ENCODE measurements around the gene AQP4.

AQP4 gene

DNA sequence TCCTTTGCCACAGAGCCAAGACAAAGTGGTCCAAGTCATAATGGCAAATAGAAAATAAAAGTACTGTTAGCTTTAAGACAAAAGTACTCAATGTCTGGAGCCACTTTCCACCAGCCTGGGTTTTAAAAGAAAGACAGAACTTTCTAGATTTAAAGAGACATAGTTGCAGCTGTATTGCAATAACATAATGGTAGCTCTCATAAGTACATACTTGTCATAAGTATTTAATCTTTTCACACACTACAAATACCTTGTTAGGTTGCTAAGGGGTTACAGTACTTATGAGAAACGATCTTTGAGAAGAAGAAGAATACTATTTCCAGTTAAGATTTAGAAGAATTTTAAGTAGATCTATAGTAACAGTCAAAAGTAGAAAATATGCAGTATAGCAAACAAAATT is 28.9 kb upstream of the AQP4 start:
- no peak for DNase-seq
- Mint-ChIP-seq H3K4me1 (no peaks in the 10 kb centered on the region), H3K4me3 (no peak overlapping the region), H3K36me3 (ENCODE audit: low read depth) (no peaks in the 10 kb centered on the region), H3K27ac (no peak overlapping the region), H3K27me3 (ENCODE audit: low read depth, poor library complexity) (peaks cover 7% of the 10 kb centered on the region), H3K9me3 (no peaks in the 10 kb centered on the region)
- TF ChIP-seq, protein P1, sequence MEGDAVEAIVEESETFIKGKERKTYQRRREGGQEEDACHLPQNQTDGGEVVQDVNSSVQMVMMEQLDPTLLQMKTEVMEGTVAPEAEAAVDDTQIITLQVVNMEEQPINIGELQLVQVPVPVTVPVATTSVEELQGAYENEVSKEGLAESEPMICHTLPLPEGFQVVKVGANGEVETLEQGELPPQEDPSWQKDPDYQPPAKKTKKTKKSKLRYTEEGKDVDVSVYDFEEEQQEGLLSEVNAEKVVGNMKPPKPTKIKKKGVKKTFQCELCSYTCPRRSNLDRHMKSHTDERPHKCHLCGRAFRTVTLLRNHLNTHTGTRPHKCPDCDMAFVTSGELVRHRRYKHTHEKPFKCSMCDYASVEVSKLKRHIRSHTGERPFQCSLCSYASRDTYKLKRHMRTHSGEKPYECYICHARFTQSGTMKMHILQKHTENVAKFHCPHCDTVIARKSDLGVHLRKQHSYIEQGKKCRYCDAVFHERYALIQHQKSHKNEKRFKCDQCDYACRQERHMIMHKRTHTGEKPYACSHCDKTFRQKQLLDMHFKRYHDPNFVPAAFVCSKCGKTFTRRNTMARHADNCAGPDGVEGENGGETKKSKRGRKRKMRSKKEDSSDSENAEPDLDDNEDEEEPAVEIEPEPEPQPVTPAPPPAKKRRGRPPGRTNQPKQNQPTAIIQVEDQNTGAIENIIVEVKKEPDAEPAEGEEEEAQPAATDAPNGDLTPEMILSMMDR (IDR thresholded peaks at IDR 0.05), result no peak

DNA sequence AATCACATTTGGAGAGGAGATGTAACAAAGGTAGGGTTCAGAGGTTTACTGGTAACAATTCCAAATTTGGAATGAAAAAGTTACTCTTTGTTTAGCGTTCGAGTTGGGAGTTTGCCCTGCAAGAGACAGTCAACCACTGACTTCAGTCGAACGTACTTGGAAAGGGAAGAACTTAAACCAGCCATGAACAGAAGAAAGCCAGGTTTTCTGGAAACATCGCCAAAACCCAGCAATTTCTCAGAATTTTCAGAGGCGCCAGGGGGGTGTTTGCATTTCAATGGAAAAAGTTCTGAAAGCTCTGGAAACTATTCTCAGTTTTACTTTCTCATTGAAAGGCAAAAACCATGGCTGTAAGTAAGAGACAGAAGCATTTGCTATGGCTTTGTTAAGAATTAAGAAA is 28.5 kb upstream of the AQP4 start:
- TF ChIP-seq, protein P1 (IDR thresholded peaks at IDR 0.05), result no peak
- Mint-ChIP-seq H3K4me3 (no peak overlapping the region), H3K36me3 (ENCODE audit: low read depth) (no peaks in the 10 kb centered on the region), H3K27ac (no peak overlapping the region), H3K4me1 (no peaks in the 10 kb centered on the region), H3K9me3 (no peaks in the 10 kb centered on the region), H3K27me3 (ENCODE audit: low read depth, poor library complexity) (peaks cover 8% of the 10 kb centered on the region)
- no peak for DNase-seq

DNA sequence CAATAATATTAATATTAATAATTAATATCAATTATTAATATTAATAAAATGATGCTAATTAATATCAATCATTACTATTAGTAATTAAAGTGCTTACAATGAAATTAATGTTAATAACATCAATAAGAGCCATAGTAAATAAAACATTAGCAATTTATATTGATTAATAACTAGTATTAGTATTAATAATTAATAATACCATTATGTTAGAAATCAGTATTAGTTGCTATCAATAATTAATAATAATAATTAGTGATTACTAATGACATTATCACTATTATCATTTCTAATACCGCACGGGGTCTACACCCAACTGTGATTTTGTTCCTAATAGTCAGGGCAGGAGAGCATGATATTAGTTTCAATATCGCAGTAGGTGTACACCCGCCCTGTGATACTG is 22.8 kb upstream of the AQP4 start:
- Mint-ChIP-seq H3K36me3 (ENCODE audit: low read depth) (no peaks in the 10 kb centered on the region), H3K27ac (no peak overlapping the region), H3K9me3 (no peaks in the 10 kb centered on the region), H3K4me3 (no peak overlapping the region), H3K4me1 (no peaks in the 10 kb centered on the region), H3K27me3 (ENCODE audit: low read depth, poor library complexity) (peaks cover 18% of the 10 kb centered on the region)
- TF ChIP-seq, protein P1 (IDR thresholded peaks at IDR 0.05), result no peak
- no peak for DNase-seq

DNA sequence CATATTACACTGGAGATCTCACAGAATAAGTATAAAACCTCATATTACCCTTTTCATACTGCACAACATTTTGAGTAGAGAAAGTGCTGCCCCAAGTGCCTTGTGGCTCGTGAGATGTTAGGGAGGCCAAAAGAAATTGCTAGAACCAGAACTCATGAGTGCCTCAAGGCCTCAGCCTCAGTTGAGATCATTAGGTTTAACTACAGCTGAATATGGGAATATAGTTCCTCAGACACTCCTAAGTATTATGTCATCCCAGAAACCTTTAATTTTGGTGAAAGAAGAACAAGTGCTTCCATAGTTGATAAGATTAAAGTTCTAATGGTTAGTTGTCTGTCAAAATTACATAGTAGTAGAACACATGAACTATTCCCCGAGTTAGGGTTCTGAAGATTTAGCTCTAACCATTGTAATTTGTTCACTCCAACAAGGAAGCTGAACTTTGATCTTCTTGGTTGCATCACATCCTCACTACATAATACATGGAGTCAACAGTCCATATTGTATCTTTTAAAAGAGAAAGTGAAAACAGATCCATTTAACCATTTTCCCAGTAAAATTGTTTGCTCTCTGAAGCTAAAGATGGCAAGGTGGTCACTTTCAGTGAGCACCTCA is 9.6 kb upstream of the AQP4 start:
- TF ChIP-seq, protein P1 (IDR thresholded peaks at IDR 0.05), result no peak
- H3K27me3 Mint-ChIP-seq (ENCODE audit: low read depth, poor library complexity), result peaks cover 6% of the 10 kb centered on the region
- H3K36me3 Mint-ChIP-seq (ENCODE audit: low read depth), result peaks cover 5% of the 10 kb centered on the region
- no peak overlapping the region for H3K4me3 Mint-ChIP-seq
- H3K9me3 Mint-ChIP-seq, result peaks cover 11% of the 10 kb centered on the region
- H3K27ac Mint-ChIP-seq, result no peak overlapping the region
- H3K4me1 Mint-ChIP-seq, result peaks cover 27% of the 10 kb centered on the region
- DNase-seq, result no peak

DNA sequence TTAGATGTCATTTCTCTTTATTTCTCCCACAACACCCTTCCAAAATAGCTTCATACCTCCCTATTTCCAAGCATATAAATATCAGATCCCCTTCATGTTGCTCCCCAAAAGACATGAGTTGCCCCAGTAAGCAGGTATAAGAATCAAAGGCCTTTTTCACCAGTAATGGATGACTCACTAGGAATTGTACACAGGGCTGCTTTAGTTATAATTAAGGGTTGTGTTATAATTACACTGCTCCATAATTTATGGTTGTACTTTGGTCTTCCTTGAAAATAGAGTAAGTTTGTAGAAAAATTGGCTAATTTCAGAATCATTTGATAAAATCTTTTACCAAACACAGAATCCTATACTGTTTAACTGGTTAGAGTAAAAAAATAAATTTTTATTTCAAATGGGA is 8.8 kb upstream of the AQP4 start:
- no peak overlapping the region for H3K27ac Mint-ChIP-seq
- DNase-seq, result no peak
- peaks cover 5% of the 10 kb centered on the region for H3K36me3 Mint-ChIP-seq (ENCODE audit: low read depth)
- H3K9me3 Mint-ChIP-seq, result peaks cover 11% of the 10 kb centered on the region
- H3K4me3 Mint-ChIP-seq, result no peak overlapping the region
- H3K27me3 Mint-ChIP-seq (ENCODE audit: low read depth, poor library complexity), result no peaks in the 10 kb centered on the region
- peaks cover 36% of the 10 kb centered on the region for H3K4me1 Mint-ChIP-seq
- TF ChIP-seq, protein P1 (IDR thresholded peaks at IDR 0.05), result no peak

DNA sequence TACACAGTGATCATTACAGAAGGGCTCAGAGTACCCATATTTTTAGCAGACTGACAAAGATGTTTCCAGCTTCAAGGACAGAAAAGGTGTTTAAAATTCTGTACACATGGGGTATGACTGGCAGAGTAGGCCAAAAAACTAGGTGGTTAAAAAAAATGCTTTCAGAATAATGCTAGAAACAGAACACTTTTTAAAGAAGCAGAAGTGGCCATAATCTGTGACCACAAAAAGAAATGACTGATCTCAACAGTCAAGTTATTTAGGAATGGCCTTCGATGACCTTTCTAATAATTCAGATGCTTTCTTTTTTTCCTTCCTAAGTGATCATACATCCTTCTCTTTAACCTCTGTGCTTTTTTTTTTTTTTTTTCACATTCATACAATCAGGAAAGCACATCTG is 4.1 kb upstream of the AQP4 start:
- peaks cover 79% of the 10 kb centered on the region for H3K4me1 Mint-ChIP-seq
- H3K4me3 Mint-ChIP-seq, result peak overlapping the region; percentile 13
- TF ChIP-seq, protein P1 (IDR thresholded peaks at IDR 0.05), result no peak
- peak overlapping the region; percentile 3 for H3K27ac Mint-ChIP-seq
- no peaks in the 10 kb centered on the region for H3K36me3 Mint-ChIP-seq (ENCODE audit: low read depth)
- no peak for DNase-seq
- no peaks in the 10 kb centered on the region for H3K9me3 Mint-ChIP-seq
- peaks cover 17% of the 10 kb centered on the region for H3K27me3 Mint-ChIP-seq (ENCODE audit: low read depth, poor library complexity)

Measured in nephron progenitor cell (in vitro differentiated cells).